Stimulated activated naive CD8-positive, alpha-beta T cell treated with anti-CD3 and anti-CD28 coated beads, Interleukin-15, Interleukin-2, amounts not matched to agents 100 ng/mL and 50 ng/mL, for 24 hours (primary cell): ENCODE data around the gene NF1.
"Not testable (repeated sequence)": the region's sequence is repeated elsewhere in the genome, so short reads cannot be mapped to it uniquely, and the experiment has no call there.

ENCODE experiments used
- H3K27ac Mint-ChIP-seq: one replicate; pipeline ENCODE4 v1.8.0; 2021; ENCODE audit warnings: mild to moderate bottlenecking, mixed read lengths
- H3K27me3 Mint-ChIP-seq: one replicate; pipeline ENCODE4 v1.8.0; 2021; ENCODE audit warnings: mixed read lengths
- H3K36me3 Mint-ChIP-seq: one replicate; pipeline ENCODE4 v1.8.0; 2021; ENCODE audit warnings: low read depth, mixed read lengths
- H3K4me1 Mint-ChIP-seq: one replicate; pipeline ENCODE4 v1.8.0; 2021; ENCODE audit warnings: low read depth, mixed read lengths
- H3K4me3 Mint-ChIP-seq: one replicate; pipeline ENCODE4 v1.8.0; 2021; ENCODE audit warnings: mild to moderate bottlenecking, mixed read lengths
- H3K9me3 Mint-ChIP-seq: one replicate; pipeline ENCODE4 v1.8.0; 2021; ENCODE audit warnings: mixed read lengths

Gene NF1

GRCh38 chr17:31383488-31383887 lies 288.7 kb downstream of the NF1 start:
- not testable (repeated sequence) for H3K4me3 Mint-ChIP-seq, H3K36me3 Mint-ChIP-seq, H3K27me3 Mint-ChIP-seq, H3K27ac Mint-ChIP-seq, H3K9me3 Mint-ChIP-seq, H3K4me1 Mint-ChIP-seq

GRCh38 chr17:31385428-31386285 lies 290.9 kb downstream of the NF1 start:
- Mint-ChIP-seq H3K4me1 (no peaks in the 10 kb centered on the region), H3K36me3 (no peaks in the 10 kb centered on the region), H3K27ac (no peak overlapping the region), H3K27me3 (peaks cover 17% of the 10 kb centered on the region), H3K4me3 (no peak overlapping the region), H3K9me3 (no peaks in the 10 kb centered on the region)

GRCh38 chr17:31386542-31387075 lies 291.8 kb downstream of the NF1 start:
- Mint-ChIP-seq H3K27ac (no peak overlapping the region), H3K4me3 (no peak overlapping the region), H3K36me3 (no peaks in the 10 kb centered on the region), H3K9me3 (no peaks in the 10 kb centered on the region), H3K4me1 (no peaks in the 10 kb centered on the region), H3K27me3 (peaks cover 22% of the 10 kb centered on the region)

- Mint-ChIP-seq H3K9me3 (no peaks in the 10 kb centered on the region), H3K4me3 (no peak overlapping the region), H3K4me1 (peaks cover 2% of the 10 kb centered on the region), H3K36me3 (no peaks in the 10 kb centered on the region), H3K27me3 (peaks cover 25% of the 10 kb centered on the region), H3K27ac (no peak overlapping the region)
Observed at GRCh38 chr17:31387438-31387837, 292.7 kb downstream of the NF1 start.

GRCh38 chr17:31388351-31388750 lies 293.6 kb downstream of the NF1 start:
- H3K27me3 Mint-ChIP-seq = peaks cover 34% of the 10 kb centered on the region
- no peaks in the 10 kb centered on the region for H3K9me3 Mint-ChIP-seq

GRCh38 chr17:31388770-31389656 lies 294.2 kb downstream of the NF1 start:
- Mint-ChIP-seq H3K27me3 (peaks cover 39% of the 10 kb centered on the region), H3K27ac (no peak overlapping the region), H3K4me1 (peaks cover 4% of the 10 kb centered on the region), H3K4me3 (no peak overlapping the region), H3K36me3 (no peaks in the 10 kb centered on the region), H3K9me3 (no peaks in the 10 kb centered on the region)

More at GRCh38 chr17:31388351-31388750, 293.6 kb downstream of the NF1 start:
- Mint-ChIP-seq H3K36me3 (no peaks in the 10 kb centered on the region), H3K4me1 (peaks cover 4% of the 10 kb centered on the region), H3K27ac (no peak overlapping the region), H3K4me3 (no peak overlapping the region)

- peaks cover 4% of the 10 kb centered on the region for H3K4me1 Mint-ChIP-seq
- H3K4me3 Mint-ChIP-seq = peak overlapping the region; percentile 32
- H3K36me3 Mint-ChIP-seq = no peaks in the 10 kb centered on the region
- H3K27me3 Mint-ChIP-seq = peaks cover 46% of the 10 kb centered on the region
- no peaks in the 10 kb centered on the region for H3K9me3 Mint-ChIP-seq
- H3K27ac Mint-ChIP-seq = no peak overlapping the region
Observed at GRCh38 chr17:31389657-31390381, 295.0 kb downstream of the NF1 start.

- Mint-ChIP-seq H3K27me3 (peaks cover 51% of the 10 kb centered on the region), H3K9me3 (no peaks in the 10 kb centered on the region), H3K36me3 (no peaks in the 10 kb centered on the region), H3K4me1 (peaks cover 4% of the 10 kb centered on the region), H3K4me3 (peak overlapping the region; percentile 32), H3K27ac (no peak overlapping the region)
Observed at GRCh38 chr17:31390426-31390747, 295.6 kb downstream of the NF1 start.

- Mint-ChIP-seq H3K4me3 (peak overlapping the region; percentile 56), H3K9me3 (no peaks in the 10 kb centered on the region), H3K4me1 (peaks cover 4% of the 10 kb centered on the region), H3K36me3 (no peaks in the 10 kb centered on the region), H3K27me3 (peaks cover 54% of the 10 kb centered on the region), H3K27ac (no peak overlapping the region)
Observed at GRCh38 chr17:31390748-31391495, 296.1 kb downstream of the NF1 start.

GRCh38 chr17:31391496-31391949 lies 296.7 kb downstream of the NF1 start, which contains the start of gene RAB11FIP4:
Gene RAB11FIP4, plus strand, starts transcription at chr17:31391675. Its CDS starts 178 bp downstream, at chr17:31391853.
- H3K27me3 Mint-ChIP-seq = peaks cover 54% of the 10 kb centered on the region
- peaks cover 4% of the 10 kb centered on the region for H3K4me1 Mint-ChIP-seq
- H3K27ac Mint-ChIP-seq = no peak within 1 kb of the TSS
- no peaks in the 10 kb centered on the region for H3K36me3 Mint-ChIP-seq
- H3K9me3 Mint-ChIP-seq = no peaks in the 10 kb centered on the region
- peak within 1 kb of the TSS; percentile 65 for H3K4me3 Mint-ChIP-seq

GRCh38 chr17:31392002-31392855 lies 297.5 kb downstream of the NF1 start:
- Mint-ChIP-seq H3K27me3 (peaks cover 54% of the 10 kb centered on the region), H3K27ac (no peak overlapping the region), H3K36me3 (no peaks in the 10 kb centered on the region), H3K9me3 (no peaks in the 10 kb centered on the region), H3K4me3 (peak overlapping the region; percentile 65), H3K4me1 (peaks cover 4% of the 10 kb centered on the region)

- Mint-ChIP-seq H3K27me3 (peaks cover 54% of the 10 kb centered on the region), H3K36me3 (no peaks in the 10 kb centered on the region), H3K9me3 (no peaks in the 10 kb centered on the region), H3K4me3 (peak overlapping the region; percentile 65), H3K27ac (no peak overlapping the region), H3K4me1 (peaks cover 4% of the 10 kb centered on the region)
Observed at GRCh38 chr17:31392856-31393748, 298.3 kb downstream of the NF1 start.
